Hepatocyte (in vitro differentiated cells): ENCODE measurements around the gene ARPC1A.
"Not testable (repeated sequence)": the region's sequence is repeated elsewhere in the genome, so short reads cannot be mapped to it uniquely, and the experiment has no call there.

Experiments used
- EZH2 ChIP-seq: fragments of 200-600 bp; sonication (generic); IDR thresholded peaks from 2 replicates; pipeline ENCODE4 v1.6.1; 2016; ENCODE audit warnings: antibody characterized with exemption, mild to moderate bottlenecking, borderline replicate concordance
- EZH2phosphoT487 ChIP-seq: fragments of 200-600 bp; sonication (generic); IDR thresholded peaks from one replicate; pipeline ENCODE4 v1.6.1; 2018; ENCODE audit warnings: antibody characterized with exemption, mild to moderate bottlenecking, low read depth, moderate library complexity; ENCODE audit not compliant: unreplicated experiment, severe bottlenecking
- TF ChIP-seq, protein P1 (sequence below): fragments of 200-600 bp; sonication (generic); IDR thresholded peaks from 2 replicates; pipeline ENCODE4 v1.5.1; 2016; ENCODE audit warnings: antibody characterized with exemption, mild to moderate bottlenecking; ENCODE audit not compliant: poor library complexity

- TF ChIP-seq, protein P1, sequence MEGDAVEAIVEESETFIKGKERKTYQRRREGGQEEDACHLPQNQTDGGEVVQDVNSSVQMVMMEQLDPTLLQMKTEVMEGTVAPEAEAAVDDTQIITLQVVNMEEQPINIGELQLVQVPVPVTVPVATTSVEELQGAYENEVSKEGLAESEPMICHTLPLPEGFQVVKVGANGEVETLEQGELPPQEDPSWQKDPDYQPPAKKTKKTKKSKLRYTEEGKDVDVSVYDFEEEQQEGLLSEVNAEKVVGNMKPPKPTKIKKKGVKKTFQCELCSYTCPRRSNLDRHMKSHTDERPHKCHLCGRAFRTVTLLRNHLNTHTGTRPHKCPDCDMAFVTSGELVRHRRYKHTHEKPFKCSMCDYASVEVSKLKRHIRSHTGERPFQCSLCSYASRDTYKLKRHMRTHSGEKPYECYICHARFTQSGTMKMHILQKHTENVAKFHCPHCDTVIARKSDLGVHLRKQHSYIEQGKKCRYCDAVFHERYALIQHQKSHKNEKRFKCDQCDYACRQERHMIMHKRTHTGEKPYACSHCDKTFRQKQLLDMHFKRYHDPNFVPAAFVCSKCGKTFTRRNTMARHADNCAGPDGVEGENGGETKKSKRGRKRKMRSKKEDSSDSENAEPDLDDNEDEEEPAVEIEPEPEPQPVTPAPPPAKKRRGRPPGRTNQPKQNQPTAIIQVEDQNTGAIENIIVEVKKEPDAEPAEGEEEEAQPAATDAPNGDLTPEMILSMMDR: not testable (repeated sequence)
- not testable (repeated sequence) for TF ChIP-seq EZH2, EZH2phosphoT487
Measured at GRCh38 chr7:99379693-99380031, 54.0 kb downstream of the ARPC1A start.
